Parathyroid adenoma (tissue), 2 donors: ENCODE data around the gene EFNA5.

Experiments used
- H2AFZ ChIP-seq: fragments of 300-600 bp; sonication (generic); one replicate; pipeline ENCODE4 v1.7.0; 2017; ENCODE audit warnings: antibody characterized with exemption, mild to moderate bottlenecking
- H3K27ac ChIP-seq: fragments of 300-600 bp; sonication (generic); one replicate; pipeline ENCODE4 v1.7.0; 2017
- H3K27me3 ChIP-seq: fragments of 300-600 bp; sonication (generic); one replicate; pipeline ENCODE4 v1.7.0; 2017; ENCODE audit warnings: low read length; ENCODE audit not compliant: control insufficient read depth, insufficient read depth
- H3K36me3 ChIP-seq: fragments of 300-600 bp; sonication (generic); one replicate; pipeline ENCODE4 v1.7.0; 2017; ENCODE audit warnings: low read length; ENCODE audit not compliant: control insufficient read depth, insufficient read depth
- H3K4me1 ChIP-seq: fragments of 300-600 bp; sonication (generic); one replicate; pipeline ENCODE4 v1.7.0; 2017; ENCODE audit warnings: control low read depth
- H3K4me2 ChIP-seq: fragments of 300-600 bp; sonication (generic); one replicate; pipeline ENCODE4 v1.7.0; 2017; ENCODE audit warnings: low read length
- H3K4me3 ChIP-seq: fragments of 300-600 bp; sonication (generic); one replicate; pipeline ENCODE4 v1.7.0; 2017; ENCODE audit warnings: low read depth, low read length
- H3K79me2 ChIP-seq: fragments of 300-600 bp; sonication (generic); one replicate; pipeline ENCODE4 v1.7.0; 2017; ENCODE audit warnings: control low read depth
- H3K9ac ChIP-seq: fragments of 300-600 bp; sonication (generic); one replicate; pipeline ENCODE4 v1.7.0; 2017; ENCODE audit warnings: mild to moderate bottlenecking
- H3K9me3 ChIP-seq: fragments of 300-600 bp; sonication (generic); one replicate; pipeline ENCODE4 v1.7.0; 2017; ENCODE audit warnings: low read length; ENCODE audit not compliant: control insufficient read depth
- TF ChIP-seq, protein P1 (sequence below): fragments of 300-600 bp; sonication (generic); IDR thresholded peaks from one replicate; pipeline ENCODE4 v1.7.0; 2017; ENCODE audit warnings: antibody characterized with exemption, mild to moderate bottlenecking
- donor health status: primary hyperparathyroidism.

EFNA5 gene

DNA sequence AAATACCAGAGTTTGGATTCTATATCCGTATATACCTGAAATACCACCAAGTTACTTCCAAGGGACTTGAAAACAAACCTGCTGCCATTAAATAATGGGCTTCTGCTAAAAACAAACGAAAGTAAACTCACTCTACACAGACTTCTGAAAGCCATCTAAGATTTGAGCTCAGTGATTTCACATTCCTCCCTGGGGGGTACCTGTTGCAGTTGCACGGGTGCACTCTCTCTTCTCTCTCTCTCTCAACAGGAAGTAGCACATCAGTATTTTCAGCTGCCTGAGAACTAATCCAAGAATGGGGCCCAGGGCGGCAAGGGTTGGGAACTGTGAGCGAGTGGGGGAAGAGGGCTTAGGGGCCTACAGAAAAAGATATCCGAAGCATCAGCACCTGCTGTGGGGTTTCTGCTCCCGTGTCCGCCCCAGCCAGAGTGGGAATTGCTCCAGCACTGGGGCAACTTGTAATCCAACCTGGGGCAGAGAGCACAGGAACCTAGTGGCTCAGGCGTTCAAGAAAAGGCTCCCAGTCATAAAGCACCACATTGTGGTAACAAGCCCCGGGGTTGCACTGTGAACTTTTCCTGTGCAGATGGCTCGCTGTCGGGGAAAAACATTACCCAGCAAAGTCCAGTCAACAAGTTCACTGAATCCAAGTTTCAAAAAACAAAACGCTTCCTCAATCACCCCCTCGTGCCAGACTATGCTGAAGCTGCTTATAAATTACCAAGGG, 99.8 kb downstream of the EFNA5 start:
- H3K9ac ChIP-seq = no peak overlapping the region
- H3K9me3 ChIP-seq = no peaks in the 10 kb centered on the region
- H3K4me2 ChIP-seq = no peak overlapping the region
- H3K27me3 ChIP-seq = no peaks in the 10 kb centered on the region
- TF ChIP-seq, protein P1, sequence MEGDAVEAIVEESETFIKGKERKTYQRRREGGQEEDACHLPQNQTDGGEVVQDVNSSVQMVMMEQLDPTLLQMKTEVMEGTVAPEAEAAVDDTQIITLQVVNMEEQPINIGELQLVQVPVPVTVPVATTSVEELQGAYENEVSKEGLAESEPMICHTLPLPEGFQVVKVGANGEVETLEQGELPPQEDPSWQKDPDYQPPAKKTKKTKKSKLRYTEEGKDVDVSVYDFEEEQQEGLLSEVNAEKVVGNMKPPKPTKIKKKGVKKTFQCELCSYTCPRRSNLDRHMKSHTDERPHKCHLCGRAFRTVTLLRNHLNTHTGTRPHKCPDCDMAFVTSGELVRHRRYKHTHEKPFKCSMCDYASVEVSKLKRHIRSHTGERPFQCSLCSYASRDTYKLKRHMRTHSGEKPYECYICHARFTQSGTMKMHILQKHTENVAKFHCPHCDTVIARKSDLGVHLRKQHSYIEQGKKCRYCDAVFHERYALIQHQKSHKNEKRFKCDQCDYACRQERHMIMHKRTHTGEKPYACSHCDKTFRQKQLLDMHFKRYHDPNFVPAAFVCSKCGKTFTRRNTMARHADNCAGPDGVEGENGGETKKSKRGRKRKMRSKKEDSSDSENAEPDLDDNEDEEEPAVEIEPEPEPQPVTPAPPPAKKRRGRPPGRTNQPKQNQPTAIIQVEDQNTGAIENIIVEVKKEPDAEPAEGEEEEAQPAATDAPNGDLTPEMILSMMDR = no peak
- peak overlapping the region; percentile 85 for H2AFZ ChIP-seq
- H3K79me2 ChIP-seq = no peaks in the 10 kb centered on the region
- no peak overlapping the region for H3K27ac ChIP-seq
- no peaks in the 10 kb centered on the region for H3K36me3 ChIP-seq
- peak overlapping the region; percentile 66 for H3K4me3 ChIP-seq
- no peaks in the 10 kb centered on the region for H3K4me1 ChIP-seq

DNA sequence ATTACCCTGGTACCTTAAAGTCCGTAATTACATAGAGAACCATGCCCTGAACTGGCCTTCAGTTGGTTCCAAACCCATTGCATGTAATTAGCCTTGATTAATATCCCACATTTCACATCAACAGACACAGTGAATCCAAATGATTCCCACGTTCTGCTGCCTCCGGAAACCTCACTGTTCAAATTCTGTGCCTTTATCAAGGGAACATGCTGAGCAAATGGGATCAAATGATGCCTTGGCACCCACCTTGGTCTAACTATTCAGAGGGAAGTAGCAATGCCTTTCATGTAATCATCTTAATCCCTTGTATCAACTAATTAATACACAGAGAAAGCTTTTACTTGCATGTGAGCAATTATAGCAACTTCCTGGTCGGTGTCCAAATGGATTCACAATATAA, 100.6 kb downstream of the EFNA5 start:
- H3K27ac ChIP-seq = no peak overlapping the region
- H3K9me3 ChIP-seq = no peaks in the 10 kb centered on the region

DNA sequence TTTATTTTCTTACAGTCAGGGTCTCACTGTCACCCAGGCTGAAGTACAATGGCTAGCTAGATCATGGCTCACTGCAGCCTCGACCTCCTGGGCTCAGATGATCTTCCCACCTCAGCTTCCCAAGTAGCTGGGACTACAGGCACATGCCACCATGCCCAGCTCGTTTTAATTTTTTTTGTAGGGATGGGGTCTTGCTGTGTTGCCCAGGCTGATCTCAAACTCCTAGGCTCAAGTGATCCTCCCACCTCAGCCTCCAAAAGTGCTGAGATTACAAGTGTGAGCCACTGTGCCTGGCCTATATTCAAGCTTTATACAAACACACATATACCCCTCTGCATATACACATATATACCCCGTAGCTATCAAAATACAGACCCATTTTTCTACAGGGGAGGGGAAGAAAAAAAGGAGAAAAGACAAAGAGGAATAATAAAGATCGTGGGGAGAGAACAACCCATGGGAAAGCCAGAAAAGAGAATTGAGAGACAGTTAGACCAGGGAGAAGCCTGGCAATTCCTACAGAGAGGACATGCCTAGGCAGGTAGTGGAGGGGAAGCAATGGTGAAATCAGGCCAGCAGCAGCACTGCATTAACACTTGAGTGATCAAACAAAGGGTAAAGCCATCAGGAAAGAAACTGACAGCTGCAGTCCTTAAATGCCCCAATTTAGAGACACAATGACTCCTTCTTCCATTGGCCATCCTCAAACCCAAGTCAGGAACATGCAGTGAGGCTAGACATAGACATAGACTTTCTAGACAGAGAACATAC, 102.7 kb downstream of the EFNA5 start:
- H3K79me2 ChIP-seq = no peaks in the 10 kb centered on the region
- no peaks in the 10 kb centered on the region for H3K4me1 ChIP-seq
- no peaks in the 10 kb centered on the region for H3K36me3 ChIP-seq
- no peaks in the 10 kb centered on the region for H3K9me3 ChIP-seq
- H3K9ac ChIP-seq = no peak overlapping the region
- H3K27ac ChIP-seq = no peak overlapping the region
- no peak overlapping the region for H3K4me3 ChIP-seq
- H3K27me3 ChIP-seq = no peaks in the 10 kb centered on the region
- H2AFZ ChIP-seq = no peak overlapping the region
- TF ChIP-seq, protein P1 = no peak
- H3K4me2 ChIP-seq = no peak overlapping the region

More for the DNA sequence above, 100.6 kb downstream of the EFNA5 start:
- H3K4me2 ChIP-seq = no peak overlapping the region
- H3K36me3 ChIP-seq = no peaks in the 10 kb centered on the region
- no peak overlapping the region for H3K4me3 ChIP-seq
- no peaks in the 10 kb centered on the region for H3K79me2 ChIP-seq
- H3K9ac ChIP-seq = no peak overlapping the region
- H3K27me3 ChIP-seq = no peaks in the 10 kb centered on the region
- TF ChIP-seq, protein P1 = no peak
- H3K4me1 ChIP-seq = no peaks in the 10 kb centered on the region
- H2AFZ ChIP-seq = no peak overlapping the region

DNA sequence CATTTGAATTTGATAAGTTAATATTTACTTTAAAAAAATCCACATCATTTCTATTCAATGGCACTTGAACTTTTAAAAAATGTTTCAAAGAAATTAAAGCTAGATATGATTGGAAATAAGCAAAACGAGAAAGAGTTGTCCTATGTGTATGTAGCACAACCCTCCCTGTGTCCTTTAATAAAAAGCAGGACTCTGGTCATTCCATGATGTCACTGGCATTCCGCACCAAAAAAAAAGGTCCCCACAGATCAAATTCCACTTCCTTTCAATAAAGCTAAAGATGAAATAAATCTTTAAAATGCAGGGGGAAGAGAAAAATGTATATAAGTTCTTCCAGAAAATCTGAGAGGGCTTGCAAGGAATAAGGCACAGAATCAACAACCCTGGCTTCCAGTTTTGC, 103.8 kb downstream of the EFNA5 start:
- no peaks in the 10 kb centered on the region for H3K4me1 ChIP-seq
- H3K27me3 ChIP-seq = no peaks in the 10 kb centered on the region
- TF ChIP-seq, protein P1 = no peak
- H3K9ac ChIP-seq = no peak overlapping the region
- H3K9me3 ChIP-seq = no peaks in the 10 kb centered on the region
- no peaks in the 10 kb centered on the region for H3K36me3 ChIP-seq
- no peak overlapping the region for H3K4me3 ChIP-seq
- no peak overlapping the region for H3K4me2 ChIP-seq
- H2AFZ ChIP-seq = no peak overlapping the region
- no peaks in the 10 kb centered on the region for H3K79me2 ChIP-seq
- H3K27ac ChIP-seq = no peak overlapping the region
